HG02759 (cell line): ENCODE results near the gene FGD2.
A peak's percentile ranks its signal among the peaks of the same experiment; 100 is the strongest.
"Not testable (repeated sequence)": the region's sequence is repeated elsewhere in the genome, so short reads cannot be mapped to it uniquely, and the experiment has no call there.

Source experiments
- ATAC-seq: cut with Tn5 transposase; IDR thresholded peaks from one replicate; pipeline ENCODE4 v1.9.1; 2021; ENCODE audit warnings: mild to moderate bottlenecking, moderate library complexity; ENCODE audit not compliant: unreplicated experiment

FGD2 gene

DNA sequence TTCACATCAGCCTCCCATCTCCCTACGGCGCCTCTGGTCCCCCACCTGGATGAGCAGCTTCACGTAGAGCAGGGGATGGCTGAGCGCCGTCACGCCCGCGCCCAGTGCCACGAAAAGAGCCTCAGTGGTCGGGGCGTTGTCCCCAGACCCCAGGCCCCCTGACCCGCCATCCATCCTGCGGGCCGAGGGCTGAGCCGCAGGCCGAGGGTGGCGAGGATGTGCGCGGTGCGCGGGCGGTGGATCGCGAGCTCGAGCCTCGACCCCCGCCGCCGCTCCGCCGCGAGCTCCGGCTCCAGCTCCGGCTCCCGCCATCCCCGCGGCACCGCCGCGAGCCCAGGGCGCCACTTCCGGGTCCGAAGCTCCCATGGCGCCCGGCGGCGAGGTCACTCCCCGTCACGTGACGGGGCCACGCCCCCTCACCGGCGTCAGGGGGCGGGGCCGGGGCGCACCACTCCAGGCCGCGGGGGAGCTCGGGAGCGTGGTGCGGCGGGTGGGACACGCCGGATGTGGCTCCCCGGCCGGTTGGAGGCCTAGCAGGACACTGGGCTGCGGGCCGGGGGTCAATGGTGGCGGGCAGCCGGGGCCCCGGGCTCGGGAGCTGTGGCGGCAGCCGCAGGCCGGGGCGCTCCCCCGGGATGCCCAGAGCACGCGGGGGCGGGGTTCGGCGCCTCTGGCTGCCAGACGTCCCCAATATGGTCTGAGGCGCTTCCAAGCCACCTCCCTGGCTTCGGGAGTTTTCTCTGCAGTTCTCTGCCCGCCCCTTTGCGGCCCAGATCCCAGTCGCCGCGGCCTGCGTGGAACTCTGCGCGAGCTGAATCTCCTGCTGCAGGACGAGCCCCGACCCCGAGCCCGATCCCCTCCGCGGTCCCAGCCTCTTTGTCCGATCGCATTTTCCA lies 19.4 kb upstream of the FGD2 start, which contains the start of gene MTCH1:
MTCH1 (minus strand) TSS at position 389 of the 896 bp plus-strand sequence; CDS start at position 366, 23 bp downstream.
- ATAC-seq = peak; percentile 90

GRCh38 chr6:36986704-36987047 lies 18.8 kb upstream of the FGD2 start:
- ATAC-seq = no peak

- no peak for ATAC-seq
These were observed 16.2 kb upstream of the FGD2 start for GRCh38 chr6:36989264-36989663.

GRCh38 chr6:36990401-36990800 lies 15.1 kb upstream of the FGD2 start:
- ATAC-seq = not testable (repeated sequence)

DNA sequence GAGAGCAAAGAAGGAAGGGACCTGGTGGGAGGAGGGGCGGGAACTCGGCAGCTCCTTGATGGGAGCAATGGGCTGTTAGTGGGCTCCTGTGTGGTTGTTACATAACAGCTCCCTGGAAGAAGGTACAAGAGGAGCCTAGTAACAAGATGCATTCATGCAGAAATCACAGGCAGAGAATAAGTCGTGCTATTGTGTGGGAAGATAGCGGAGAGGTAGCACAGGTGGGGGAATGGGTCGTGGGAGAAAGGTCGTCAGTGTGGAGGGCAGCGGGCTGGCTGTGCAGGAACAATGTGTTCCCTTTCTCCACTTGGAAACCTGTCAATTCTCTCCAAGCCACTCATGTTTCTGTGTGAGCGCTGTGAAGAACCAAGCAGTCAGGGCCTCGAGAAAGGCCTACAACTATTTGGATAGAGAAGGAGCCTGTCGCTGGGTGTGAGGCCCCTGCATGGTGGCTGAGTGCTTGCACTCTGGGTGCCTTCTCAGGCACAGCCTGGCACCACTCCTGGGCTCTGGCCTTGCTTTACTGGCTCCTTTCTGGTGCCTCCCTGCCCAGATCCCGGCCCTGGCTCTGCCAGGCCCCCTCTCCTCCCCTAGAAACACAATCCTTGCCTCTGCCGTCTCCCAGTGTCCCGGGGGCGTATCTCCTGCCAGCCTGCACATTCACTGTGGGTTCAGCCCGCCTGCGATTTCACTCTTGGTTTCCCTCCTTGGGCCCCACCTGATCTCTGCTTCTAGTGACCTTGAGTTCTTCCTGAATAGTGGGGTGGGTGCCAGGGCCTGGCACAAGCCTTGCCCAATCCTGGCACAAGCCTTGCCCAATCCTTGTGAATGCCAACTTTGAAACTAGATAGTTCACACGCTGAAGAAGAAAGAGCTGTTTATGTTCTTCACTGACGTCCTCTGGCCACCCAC lies 7.4 kb upstream of the FGD2 start:
- ATAC-seq = no peak

GRCh38 chr6:36998723-36999038 lies 6.8 kb upstream of the FGD2 start:
- ATAC-seq = no peak

DNA sequence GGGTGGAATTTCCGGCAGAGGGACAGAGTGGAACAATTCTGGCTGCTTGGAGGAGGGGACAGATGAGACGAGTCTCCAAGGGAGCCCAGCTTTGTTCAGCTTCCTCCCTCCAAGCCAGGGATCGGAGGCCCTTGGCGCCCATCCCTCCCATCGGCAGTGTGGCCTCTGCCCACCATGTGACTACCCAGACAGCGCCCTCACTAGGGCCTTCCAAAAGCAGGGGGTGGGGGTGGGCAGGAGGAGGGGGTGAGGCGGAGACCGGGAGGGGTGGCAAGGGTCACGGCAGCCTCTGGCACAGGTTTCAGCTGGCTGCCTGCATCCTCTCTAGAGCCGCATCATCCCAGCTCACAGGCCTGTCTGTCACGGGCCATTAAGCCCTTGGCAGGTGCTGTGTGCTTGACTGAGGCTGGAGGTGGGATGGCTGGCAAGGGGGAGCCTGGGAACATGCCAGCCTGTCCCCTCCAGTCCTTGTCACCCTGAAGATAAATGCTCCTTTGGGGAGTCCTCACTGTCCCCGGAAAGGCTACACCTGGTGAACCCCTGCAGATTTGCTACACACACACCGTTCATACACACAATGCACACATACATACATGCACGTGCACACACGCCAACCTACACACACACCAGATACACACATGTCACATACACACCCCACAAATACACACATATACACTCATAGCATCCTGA lies 6.2 kb upstream of the FGD2 start:
- ATAC-seq = no peak

DNA sequence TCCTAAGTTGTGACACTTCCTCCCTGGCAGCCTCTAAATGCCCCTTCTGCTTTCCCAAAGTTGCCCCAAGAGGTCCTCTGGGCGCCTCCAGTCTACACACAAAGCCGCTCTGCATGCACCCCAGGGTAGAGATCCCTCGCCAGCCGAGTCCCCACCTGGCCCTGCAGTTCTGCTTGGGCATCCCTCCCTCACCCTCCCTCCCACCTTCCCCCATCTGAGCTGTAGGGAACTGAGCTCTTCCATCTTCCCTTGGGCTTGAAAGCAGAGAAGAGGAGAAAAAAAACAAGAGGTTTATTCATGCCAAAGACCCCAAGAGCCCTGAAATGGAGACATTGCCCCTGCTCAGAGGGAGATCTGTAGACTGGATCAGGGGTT lies 5.7 kb upstream of the FGD2 start:
- no peak for ATAC-seq

DNA sequence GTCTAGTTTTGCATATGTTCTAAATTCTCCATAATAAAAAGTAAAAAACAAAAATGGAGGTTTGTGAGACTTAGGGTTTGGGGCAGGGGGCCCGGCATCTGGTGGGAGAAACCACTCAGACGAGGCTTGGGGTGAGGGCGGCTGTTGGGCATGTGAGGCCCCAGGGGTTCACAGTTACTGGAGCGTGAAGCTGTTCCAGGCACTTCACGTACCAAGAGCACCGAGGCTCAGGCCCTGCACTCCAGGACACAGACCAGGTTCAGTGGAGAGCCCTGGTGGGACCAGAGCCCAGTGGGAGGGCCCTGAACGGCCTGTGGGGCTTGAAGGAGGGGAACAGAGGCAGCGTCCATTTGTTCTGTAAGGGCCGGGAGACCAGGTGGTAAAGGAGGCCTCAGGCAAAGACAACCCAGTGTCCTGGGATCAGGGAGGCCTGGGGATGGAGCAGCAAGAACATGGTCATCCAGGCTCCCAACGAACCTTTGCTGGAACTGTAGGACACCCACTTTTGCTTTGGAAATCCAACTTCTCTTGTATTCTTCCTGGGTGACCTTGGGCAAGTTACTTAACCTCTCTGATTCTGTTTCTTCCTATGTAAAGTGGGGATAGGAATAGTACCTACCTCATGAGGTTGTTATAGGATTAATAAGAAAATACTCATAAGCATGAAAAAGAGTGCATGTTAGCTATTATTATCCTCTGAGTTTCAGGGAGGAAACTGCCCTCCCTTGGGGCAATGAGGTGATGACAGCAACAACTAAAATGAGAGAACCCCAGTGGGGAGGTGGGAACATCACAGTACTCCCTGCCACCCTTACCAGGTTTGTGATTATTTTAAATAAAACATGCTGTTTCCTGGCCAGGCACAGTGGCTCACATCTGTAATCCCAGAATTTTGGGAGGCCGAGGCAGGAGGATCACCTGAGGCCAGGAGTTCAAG lies 1.1 kb upstream of the FGD2 start:
- no peak for ATAC-seq

DNA sequence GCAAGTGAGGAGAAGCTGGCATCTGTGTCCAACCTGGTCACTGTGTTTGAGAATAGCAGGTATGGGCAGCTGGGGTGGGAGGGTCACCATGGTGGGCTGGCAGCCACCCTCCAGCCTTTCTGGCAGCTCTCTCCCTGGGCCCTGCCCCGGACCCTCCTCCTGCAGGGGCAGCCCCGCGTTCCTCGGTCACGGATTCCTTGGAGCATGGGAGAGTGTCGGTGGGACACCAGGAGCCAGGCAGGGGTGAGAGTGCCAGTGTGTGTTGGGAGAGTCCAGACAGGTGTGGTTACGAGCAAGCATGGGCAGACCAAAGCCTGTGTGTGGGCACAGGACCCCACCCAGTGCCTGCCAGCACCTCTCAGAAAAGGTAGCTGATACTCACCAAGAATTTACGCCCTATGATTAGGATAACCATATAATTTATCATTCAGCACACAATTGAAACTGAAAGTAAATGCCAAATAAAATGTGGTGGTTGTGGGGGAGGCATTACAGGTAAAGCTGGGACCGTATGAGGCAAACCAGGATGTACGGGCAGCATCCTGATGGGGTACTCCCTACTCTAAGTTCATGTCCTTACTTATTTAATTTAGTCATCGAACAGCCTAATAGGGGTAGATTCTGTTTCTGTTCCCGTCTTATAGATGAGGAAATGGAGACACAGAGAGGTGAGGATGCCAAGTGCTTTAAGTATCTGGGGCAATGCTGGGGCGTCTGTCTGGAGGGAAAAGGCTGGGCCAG lies 542 bp downstream of the FGD2 start:
- ATAC-seq = peak; percentile 11

DNA sequence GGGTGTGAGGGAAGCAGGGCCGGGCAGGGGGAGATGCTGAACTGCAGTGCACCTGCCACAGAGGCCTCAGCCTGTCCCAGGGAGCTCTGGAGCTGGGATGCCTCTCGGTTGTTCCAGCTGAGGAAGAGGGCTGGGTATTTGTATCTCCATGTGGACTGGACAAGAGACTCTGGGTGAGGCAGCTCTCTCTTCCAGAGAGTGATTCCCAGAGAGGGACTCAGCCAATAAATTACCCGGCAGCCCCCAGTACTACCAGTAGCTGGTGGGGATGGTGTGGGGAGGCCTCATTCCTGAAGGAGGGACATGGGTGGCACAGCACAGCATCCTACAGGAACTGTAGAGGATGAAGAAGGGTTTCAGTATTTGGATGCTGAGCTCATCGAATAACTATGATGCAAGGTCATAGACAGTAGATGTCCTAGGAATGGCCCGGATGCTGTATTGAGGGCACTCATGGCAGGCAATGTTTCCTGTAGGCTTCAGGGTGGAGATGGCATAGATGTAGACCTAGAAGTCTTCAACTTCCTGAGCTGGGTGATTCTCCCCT lies 1.4 kb downstream of the FGD2 start:
- no peak for ATAC-seq

DNA sequence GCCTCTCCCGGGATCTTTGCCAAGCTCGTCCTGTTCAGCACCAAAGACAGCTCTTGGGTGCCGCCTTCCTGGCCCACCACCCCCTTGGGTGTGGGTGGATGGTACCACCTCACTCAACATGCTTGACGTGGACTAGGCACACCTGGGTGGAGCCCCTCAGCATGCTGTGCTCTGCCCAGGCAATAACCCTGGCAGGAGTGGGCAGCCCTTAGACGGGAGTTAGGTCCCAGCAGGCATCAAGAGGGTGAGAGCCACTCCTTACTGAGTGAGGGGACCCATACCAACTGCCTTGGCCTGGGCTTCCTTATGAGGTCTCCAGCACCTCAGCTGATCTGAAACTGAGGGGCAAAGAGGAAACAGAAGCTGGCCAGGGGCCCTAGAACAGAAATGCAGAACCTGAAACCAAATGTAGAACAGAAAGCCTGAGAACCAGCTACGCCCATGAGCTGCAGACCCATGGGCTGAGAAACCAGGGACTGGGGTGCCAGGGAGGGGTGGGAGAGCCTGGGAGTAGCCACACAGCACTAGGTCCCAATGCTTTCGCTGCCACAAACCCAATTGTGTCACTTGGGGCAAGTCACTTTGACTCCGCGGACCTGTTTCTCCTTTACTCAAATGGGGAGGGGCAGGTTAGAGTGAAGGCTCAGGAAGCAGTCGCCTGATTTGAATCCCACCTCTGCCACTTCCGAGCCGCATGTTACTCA lies 2.0 kb downstream of the FGD2 start:
- ATAC-seq = peak; percentile 42

- no peak for ATAC-seq
These were observed 3.3 kb downstream of the FGD2 start for GRCh38 chr6:37008484-37009465.

DNA sequence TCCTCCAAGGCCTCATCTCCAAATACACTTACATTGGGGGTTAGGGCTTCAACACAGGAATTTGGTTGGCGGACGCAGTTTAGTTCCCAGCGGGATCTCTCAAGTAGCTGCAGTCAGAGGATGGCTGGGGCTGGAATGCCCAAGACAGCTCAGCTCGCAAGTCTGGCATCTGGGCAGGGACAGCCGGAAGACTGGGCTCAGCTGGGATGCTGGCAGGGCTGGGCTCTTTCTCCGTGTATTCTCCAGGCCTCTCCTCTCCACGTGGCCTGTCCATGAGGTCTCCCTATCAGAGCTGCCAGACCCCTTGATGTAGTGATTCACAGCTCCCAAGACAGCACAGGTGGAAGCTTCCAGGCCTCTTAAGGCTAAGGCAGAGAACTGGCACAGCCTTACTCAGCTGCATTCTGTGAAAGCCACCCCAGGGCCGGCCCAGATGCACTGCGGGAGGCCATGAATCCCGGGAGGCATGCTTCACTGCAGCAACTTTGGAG lies 5.0 kb downstream of the FGD2 start:
- ATAC-seq = no peak

DNA sequence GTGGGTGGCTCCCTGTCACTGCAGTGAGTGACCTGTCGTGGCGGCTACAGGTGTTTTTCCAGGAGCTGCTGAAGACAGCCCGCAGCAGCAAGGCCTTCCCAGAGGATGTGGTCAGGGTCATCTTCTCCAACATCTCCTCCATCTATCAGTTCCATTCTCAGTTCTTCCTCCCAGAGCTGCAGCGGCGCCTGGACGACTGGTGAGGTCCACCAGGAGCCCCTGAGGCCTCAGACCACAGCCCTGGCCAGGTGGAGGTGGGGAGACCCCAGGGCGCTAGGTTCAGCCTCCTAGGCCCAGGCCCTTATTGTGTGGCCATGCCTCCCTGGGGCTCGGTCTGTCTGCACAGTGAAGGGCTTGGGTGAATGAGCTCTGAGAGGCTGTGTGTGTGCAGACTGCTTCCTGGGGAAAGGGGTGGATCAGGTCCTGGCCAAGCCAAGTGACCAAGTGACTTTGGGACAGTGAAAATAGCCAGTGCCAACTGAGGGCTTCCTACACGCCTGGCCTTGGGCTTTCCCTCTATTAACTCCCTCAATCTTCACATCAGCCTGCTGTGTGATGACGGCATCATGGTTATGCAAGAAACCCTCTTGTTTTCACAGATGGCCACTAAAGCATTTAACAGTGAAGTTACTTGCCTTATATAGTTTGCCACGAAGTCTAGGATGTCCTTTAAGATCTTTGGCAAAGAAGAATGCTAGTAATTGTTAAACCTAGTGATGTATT lies 6.4 kb downstream of the FGD2 start:
- ATAC-seq = no peak
